DOHH2 (cell line): ENCODE data around the gene MMD.

ENCODE experiments used
- CTCF ChIP-seq: fragments of 200-600 bp; sonication (generic); IDR thresholded peaks from one replicate; pipeline ENCODE4 v1.5.1; 2014; ENCODE audit warnings: antibody characterized with exemption, mild to moderate bottlenecking, low read depth, low read length; ENCODE audit not compliant: poor library complexity, severe bottlenecking
- EZH2phosphoT487 ChIP-seq: fragments of 200-600 bp; sonication (generic); IDR thresholded peaks from 2 replicates; pipeline ENCODE4 v1.6.1; 2017; ENCODE audit warnings: borderline replicate concordance, mild to moderate bottlenecking, antibody characterized with exemption, low read length, moderate library complexity, mixed read lengths

- TF ChIP-seq CTCF (no peak), EZH2phosphoT487 (no peak)
Measured at GRCh38 chr17:55398689-55399088, 22.9 kb downstream of the MMD start.
